B cell (primary cell): ENCODE measurements around the gene CLEC7A.

Experiments
- EZH2 ChIP-seq: IDR thresholded peaks from 2 replicates; pipeline ENCODE4 v1.6.1; 2012; ENCODE audit warnings: borderline replicate concordance, low read depth, mild to moderate bottlenecking, moderate library complexity, low read length; ENCODE audit not compliant: insufficient read depth, poor library complexity, severe bottlenecking
- TF ChIP-seq, protein P1 (sequence below): fragments of 200-600 bp; IDR thresholded peaks from one replicate; pipeline ENCODE4 v1.8.0; 2022; ENCODE audit warnings: antibody characterized with exemption, mild to moderate bottlenecking

- TF ChIP-seq, protein P1, sequence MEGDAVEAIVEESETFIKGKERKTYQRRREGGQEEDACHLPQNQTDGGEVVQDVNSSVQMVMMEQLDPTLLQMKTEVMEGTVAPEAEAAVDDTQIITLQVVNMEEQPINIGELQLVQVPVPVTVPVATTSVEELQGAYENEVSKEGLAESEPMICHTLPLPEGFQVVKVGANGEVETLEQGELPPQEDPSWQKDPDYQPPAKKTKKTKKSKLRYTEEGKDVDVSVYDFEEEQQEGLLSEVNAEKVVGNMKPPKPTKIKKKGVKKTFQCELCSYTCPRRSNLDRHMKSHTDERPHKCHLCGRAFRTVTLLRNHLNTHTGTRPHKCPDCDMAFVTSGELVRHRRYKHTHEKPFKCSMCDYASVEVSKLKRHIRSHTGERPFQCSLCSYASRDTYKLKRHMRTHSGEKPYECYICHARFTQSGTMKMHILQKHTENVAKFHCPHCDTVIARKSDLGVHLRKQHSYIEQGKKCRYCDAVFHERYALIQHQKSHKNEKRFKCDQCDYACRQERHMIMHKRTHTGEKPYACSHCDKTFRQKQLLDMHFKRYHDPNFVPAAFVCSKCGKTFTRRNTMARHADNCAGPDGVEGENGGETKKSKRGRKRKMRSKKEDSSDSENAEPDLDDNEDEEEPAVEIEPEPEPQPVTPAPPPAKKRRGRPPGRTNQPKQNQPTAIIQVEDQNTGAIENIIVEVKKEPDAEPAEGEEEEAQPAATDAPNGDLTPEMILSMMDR = no peak
- no peak for TF ChIP-seq EZH2
These were observed 42.2 kb upstream of the CLEC7A start, which contains the start of gene OLR1 for GRCh38 chr12:10171973-10172728.
